GM21825 (cell line): ENCODE results near the gene MTA3.
A peak's percentile ranks its signal among the peaks of the same experiment; 100 is the strongest.
"Not testable (repeated sequence)": the region's sequence is repeated elsewhere in the genome, so short reads cannot be mapped to it uniquely, and the experiment has no call there.

Experiments
- ATAC-seq: cut with Tn5 transposase; IDR thresholded peaks from one replicate; pipeline ENCODE4 v1.9.1; 2021; ENCODE audit warnings: mild to moderate bottlenecking, moderate library complexity; ENCODE audit not compliant: unreplicated experiment

The MTA3 gene

DNA sequence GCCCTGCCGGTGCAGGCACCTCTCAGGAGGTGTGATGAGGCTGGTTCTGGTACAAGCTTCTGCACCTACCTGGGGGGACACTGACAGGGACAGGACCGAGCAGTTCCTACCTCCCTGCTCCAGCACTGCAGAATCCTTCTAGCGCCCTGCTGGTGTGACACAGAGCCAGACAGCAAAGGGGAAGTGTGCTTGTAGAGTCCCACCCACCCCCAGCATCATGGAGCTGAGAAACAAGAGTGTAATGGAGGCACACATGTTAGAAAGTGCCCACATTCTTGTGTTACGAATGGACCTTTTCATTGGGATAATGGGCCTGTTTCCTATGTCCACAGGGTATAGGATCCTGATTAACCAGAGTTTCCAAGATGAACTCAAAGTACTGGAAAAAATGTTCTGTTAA is 157.2 kb downstream of the MTA3 start:
- no peak for ATAC-seq

DNA sequence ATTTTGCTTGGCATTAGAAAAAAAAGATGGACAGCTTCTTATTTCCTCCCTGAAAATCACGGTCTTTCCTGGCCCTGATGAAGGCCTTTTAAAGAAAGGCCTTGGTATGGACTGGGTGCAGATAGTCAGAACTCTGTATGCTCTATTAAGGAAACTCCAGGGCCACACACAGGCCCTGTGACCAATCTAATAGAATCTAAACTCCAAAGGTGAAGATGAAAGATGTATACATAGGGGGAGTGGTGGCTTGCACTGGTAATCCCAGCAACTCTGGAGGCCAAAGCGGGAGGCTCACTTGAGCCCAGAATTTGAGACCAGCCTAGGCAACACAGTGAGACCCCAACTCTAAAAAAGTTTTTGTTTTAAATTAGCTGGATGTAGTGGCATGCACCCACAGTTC is 158.2 kb downstream of the MTA3 start:
- no peak for ATAC-seq

DNA sequence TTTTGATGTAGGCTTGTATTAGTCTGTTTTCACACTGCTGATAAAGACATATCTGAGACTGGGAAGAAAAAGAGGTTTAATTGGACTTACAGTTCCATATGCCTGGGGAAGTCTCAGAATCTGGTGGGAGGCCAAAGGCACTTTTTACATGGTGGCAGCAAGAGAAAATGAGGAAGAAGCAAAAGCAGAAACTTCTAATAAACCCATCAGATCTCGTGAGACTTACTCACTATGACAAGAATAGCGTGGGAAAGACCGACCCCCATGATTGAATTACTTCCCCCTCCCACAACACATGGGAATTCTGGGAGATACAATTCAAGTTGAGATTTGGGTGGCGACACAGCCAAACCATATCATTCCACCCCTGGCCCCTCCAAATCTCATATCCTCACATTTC is 162.9 kb downstream of the MTA3 start:
- ATAC-seq, result not testable (repeated sequence)

DNA sequence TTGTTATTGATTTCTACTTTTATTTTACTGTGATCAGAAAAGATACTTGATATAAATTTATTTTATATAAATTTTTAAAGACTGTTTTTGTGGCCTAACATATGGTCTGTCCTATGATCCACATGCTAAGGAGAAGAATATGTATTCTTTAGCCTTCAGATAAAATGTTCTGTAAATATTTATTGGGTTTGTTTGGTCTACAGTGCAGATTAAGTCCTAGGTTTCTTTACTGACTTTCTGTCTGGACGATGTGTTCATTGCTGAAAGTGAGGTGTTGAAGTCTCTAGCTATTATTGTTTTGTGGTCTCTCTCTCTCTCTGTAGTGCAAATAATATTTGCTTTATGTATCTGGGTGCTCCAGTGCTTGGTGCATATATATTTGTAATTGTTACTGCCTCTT is 165.4 kb downstream of the MTA3 start:
- ATAC-seq, result no peak

DNA sequence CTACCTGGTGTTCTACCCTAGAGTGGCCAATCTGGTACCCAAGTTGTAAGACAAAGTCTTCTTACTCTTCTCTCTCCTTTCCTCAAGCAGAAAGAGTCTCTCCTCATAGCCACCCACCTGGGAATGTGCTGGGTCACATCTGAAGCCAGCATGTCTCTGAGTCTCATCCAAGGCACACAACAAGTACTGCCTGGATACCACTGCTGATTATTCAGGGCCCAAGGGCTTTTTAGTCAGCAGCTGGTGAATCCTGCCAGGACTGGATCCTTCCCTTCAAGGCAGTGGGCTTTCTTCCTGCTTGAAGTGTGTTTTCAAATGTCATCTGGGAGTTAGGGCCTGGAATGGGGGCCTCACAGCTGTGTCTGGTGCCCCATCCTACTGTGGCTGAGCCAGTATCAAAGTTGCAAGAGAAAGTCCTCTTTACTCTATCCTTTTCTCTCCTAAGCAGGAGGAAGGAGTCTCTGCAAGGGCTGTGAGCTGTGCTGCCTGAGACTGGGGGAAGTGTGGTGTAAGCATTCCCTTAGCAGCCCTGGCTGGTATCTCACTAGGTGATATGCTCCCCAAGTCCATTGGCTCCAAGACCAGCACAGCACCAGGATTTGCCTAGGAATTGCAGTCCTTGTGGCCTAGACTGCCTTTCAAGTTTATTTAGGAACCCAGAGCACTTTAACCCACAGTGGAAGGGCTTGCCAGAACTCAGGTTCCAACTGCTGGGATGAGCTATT is 168.3 kb downstream of the MTA3 start:
- no peak for ATAC-seq

DNA sequence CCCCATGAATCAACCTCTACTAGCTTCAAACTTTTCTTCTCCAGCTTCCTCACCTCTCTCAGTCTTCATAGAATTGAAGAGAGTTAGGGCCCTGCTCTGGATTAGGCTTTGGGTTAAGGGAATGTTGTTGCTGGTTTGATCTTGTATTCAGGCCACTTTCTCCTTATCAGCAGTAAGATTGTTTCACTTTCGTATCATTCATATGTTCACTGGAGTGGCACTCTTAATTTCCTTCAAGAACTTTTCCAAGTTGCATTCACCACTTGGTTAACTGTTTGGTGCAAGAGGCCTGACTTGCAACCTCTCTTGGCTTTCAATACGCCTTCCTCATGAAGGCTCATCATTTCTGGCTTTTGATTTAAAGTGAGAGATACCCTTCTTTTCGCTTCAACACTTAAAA is 172.7 kb downstream of the MTA3 start:
- no peak for ATAC-seq

DNA sequence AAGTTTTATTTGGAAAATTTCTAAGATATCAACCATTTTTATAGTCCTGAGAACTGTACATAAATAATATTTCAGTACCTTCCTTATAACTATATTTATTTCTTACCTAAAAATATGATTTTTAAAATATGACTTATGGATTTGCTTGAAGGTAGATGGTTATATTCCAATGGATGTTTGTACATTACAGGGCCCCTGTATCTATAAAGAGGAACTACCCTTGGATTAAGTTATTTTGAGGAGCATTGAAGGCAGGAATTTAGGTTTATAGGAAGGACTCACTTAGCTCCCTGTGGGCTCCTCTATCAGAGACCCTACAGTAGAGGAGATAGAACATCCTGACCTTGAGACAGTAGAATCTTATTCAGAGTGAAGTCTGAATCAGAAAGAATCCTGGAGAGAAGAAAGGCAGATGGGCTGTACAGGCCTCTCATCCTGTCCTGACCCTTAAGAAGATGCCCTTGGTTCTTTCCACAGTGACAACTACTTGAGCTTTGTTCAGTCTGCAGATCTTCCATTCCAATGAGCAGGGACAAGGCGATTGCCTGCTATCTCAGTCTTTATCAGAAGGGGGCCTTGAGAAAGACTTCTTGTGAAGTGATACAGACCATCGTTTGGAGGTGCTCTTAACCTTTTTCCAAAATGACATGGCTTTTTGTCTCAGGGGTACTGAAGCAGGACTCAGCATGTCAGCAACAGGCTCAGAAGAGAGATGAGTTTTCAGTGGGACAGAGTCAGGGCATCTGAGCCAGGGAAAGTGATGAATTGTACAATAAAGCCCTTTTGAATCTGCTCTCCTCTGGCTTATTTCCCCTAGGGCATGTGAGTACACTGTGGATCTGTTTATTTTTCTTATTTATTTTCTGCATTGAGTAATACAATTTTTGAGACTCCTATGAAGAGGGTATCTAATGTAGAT is 174.6 kb downstream of the MTA3 start:
- ATAC-seq, result no peak

DNA sequence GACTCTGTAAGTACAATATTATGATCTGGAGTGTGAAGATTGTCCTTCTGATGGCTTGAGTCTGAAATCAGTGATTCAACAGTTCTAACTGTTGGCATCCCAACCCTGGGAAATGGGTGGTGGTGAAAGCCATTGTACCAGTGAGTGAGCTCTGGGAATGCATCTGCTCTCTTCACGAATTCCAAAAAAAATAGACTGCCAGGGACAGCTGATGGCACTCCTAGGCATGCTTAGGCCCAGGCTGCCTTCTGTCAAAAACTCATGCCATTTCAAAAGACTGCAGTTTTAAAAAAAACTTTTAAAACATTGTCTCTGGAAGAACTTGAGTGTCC is 175.2 kb downstream of the MTA3 start:
- no peak for ATAC-seq

DNA sequence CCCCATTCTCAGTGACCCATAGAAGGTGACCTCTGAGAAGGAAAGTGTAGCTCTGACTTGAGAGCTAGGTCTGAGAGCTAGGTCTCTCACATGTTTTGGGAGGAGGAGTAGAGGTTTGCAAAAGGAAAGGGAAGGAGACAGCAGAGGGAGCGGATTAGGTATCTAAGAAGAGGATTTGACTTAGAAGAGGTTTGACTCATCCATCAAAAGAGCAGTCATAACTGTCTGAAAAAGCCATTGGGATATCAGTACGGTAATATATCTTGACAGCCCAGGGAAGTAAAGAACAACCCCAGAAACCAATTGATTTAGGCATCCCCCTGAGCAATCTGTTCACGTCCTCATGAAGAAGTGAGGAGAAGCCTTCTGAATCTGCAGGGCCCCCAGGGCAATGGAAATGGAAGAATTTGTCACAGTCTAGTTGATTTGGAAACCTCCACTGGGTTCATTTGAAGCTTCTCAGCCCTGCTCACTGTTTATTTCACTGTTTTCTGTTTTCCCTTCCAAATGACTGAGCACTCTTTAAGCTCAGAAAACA is 176.2 kb downstream of the MTA3 start:
- no peak for ATAC-seq

DNA sequence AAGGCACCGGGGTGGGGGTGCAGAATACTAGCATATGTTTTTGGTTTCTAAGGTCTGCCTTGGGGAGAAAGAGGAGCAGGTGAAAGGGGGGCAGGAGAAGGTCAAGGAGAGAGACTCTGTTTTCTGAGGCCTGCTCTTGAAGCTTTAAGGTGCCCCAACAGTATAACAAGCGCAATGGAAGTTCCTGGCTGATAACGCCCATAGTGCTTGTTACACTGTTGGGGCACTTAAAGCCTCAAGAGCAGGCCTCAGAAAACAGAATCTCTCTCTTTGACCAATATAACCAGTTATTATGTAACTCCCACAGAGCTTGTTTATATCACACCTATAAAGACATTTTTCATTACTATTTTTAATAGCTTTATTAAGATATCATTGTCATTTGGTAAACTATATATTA is 179.0 kb downstream of the MTA3 start:
- no peak for ATAC-seq

DNA sequence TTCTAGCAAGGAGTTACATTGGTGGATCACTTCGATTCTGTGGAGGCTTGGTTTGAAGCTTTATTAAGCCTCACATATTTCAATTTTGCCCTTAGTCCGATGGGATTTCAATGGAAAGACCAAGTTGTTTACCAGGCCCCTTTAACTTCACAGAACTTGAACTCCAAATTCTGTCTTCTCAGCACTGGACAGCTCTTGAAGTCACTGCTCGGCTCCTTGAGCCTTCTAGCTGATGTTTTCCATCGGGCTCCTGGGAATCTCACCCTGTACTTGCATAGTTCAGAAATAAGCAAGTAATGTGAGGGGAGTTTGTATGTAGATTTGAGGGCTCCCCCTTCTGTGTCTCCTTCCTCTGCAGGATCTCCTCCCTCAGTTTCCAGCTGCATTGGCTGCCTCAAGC is 180.4 kb downstream of the MTA3 start:
- ATAC-seq, result no peak

DNA sequence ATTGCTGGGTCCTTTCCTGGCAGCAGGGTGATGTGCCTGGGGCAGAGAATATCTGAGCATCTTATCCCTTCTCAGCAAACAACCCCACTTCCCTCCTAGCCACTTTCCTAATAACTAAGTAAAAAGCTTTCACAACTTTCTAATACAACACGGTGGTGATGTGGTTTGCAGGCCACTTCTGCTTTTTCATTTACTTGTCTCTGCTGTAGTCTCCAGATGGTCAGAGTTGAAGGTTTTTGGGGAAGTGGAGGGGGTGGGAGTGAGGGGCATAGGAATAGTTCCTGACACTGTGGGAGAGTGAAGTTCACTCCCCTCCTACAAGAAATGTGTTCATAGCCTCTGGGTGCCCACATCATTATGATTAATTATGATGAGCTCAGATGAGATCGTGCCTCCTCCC is 183.9 kb downstream of the MTA3 start:
- peak; percentile 59 for ATAC-seq

DNA sequence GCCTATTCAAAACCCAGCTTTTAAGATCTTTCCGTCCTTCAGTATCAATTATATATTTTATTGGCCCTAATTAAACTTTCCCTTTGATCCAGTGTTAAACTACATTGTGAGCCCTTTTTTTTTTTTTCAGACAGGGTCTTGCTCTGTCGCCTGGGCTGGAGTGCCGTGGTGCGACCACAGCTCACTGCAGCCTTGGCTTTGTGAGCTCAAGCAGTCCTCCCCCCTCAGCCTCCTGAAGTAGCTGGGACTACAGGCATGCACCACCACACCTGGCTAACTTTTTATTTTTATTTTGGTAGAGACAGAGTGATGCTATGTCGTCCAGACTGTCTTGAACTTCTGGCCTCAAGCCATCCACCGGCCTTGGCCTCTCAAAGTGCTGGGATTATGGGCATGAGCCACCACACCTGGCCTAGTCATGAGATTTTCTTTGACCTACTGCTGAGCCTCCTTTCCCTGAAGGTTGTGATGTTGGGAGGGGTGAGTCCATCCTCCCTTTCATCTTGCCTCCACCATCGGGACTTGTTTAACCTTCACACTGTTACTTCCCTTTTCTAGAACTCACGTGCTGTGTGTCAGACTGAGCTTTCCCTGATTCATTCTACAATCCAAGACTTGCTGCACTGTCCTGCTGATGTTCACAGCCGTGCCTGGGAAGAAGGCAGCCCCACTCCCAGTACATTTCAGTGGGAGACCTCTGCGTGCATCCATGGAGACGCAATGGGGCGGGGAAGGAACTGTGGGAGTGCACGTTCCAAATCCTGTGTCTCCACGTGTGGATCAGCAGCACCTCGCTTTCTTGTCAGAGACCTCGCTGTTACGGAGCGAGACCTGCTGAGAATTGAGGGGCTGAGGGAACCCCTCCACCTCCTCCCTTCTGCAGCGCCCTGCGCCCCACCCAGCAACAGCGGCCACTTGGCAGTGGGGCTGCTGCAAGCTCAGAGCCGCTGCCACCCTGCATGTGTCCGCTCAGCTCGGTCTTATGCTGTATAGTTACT is 184.7 kb downstream of the MTA3 start:
- no peak for ATAC-seq

DNA sequence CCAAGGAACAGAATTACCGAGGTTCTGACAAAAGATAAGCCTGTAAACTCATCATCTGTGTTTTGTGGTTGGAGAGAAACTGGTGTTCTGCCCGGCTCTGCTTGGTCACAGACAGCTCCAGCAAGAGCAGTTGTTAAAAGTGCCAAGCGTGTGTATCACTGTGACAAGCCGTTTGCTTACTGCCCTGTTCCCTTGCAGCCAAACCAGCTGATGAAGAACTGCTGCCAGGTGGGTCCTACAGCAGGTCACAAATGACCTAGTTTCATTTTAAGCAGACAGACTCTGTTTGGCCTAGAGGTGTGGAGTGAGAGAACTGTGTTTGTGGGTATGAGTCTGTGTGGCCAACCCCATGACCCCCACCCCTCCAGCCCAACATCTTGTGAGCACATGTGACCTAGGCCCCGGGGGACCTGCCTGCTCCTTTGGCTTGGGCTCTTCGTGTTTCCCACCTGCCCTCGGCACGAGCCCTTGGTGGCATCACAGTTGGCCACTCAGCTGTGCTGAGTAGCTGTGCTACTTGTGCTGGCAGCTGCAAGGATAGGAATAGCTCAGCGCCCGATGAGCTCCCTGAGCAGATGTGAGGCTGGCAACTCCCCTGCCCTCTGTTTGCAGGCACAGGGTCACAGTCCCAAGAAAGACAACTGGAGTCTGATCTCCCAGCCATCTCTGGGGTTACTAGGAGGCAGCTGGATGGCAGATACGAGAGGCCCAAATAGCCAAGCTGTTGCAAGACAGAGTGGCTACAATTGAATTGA is 185.8 kb downstream of the MTA3 start:
- ATAC-seq, result peak; percentile 49

DNA sequence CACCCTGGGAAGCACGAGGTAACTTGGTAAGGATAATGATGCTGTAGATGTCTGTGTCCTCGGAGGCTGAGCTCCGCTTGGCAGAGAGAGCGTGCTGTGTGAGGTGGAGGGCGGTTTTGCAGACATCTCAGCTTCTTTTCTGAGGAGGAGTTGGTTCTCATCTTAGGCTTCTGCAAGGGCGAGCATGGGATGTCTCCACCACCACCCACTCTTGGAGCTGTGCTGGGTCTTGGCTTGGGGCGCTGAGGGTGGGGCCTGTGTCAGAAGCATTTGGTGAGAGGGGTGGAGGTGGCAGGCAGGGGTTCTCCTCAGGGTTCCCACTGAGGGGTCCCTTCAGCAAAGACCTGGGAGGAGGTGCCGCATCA is 186.3 kb downstream of the MTA3 start:
- no peak for ATAC-seq

DNA sequence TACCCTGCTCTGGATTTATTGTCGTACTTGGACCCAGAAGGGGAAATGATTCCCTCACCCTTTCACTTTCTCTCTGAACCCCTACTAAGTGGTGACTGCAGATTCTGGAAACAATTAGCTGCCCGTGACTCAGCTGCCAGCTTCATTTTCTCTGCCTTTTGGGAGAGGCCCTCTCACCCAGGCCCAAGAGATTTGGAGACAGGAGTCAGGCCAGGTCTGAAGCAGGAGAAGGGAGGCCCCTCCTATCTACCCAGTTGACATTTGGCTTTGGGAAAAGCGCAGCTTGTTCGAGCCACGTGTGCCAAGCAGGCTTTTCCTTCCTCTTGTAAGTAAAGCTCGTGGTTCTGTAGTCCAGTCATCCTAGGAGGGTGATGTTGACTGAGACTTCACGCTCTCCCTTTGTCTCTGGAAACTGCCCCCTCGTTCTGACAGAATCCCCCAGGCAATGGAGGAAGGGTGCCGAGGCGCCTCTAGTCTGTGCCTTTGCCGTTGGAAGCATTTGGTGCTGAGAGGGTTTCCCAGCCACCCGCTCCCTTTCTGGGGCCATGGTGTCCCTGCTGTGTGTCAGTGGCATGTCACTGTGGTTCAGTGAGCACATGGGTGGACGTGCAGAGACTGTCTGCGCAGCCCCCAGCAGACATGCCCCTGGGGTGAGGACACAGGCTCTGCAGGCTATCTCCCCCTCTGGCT is 186.9 kb downstream of the MTA3 start:
- no peak for ATAC-seq

DNA sequence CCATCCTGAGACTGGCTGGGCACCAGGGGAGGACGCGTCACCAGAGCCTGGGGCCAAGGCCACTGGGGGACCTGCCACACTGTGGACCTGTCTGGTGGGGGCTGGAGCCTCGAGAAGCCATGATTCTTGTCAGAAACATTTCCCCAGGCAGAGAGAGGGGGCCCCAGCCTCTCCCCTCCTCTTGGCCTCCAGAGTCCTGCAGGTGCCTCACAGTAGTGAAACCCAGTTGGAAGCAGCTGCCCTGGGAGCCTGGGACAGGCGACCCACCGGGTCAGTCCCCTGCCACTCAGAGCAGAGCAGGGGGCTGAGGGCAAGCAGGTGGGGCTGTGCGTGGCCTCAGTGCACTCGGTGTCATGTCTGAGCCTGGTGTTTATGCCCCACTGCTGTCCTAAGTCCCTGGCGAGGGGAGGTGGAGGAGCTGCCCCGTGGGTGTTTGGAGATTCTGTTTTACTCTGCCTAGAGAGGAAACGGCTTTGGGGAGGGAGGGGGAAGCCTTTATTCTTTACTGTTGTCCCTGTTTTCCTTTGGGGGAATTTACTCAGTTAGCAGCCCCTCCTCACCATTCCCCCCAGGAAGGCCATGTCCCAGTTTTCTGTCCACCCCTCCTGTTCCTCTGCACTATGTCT is 187.8 kb downstream of the MTA3 start:
- no peak for ATAC-seq

DNA sequence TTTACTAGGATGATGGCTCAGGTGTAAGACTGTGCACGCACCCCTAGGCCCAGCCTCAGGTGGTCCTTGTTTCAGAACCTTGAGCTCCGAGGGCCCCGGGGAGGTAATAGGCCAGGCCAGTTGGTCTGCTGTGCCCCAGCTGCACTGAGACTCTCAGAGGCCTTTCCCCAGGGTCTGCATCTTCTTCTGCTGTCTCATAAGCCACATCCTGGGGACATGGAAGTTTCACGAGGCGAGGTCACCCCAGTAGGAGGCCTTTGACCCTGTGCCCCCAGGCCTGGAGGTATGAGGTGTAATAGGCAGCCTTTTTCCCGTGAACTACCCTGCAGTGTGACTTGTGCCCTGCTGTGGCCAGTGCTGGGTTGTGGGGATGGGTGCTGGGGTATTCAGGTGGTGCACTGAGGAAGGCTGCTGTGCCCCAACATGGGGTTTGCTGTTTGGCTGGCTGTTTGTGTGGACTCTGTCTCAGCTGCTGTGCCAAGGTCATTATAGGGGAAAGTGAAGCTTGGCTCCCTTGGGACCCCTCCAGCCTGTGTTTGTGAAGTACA is 188.6 kb downstream of the MTA3 start:
- no peak for ATAC-seq
